ENCODE measurements around the gene SERP1.

Gene SERP1

DNA sequence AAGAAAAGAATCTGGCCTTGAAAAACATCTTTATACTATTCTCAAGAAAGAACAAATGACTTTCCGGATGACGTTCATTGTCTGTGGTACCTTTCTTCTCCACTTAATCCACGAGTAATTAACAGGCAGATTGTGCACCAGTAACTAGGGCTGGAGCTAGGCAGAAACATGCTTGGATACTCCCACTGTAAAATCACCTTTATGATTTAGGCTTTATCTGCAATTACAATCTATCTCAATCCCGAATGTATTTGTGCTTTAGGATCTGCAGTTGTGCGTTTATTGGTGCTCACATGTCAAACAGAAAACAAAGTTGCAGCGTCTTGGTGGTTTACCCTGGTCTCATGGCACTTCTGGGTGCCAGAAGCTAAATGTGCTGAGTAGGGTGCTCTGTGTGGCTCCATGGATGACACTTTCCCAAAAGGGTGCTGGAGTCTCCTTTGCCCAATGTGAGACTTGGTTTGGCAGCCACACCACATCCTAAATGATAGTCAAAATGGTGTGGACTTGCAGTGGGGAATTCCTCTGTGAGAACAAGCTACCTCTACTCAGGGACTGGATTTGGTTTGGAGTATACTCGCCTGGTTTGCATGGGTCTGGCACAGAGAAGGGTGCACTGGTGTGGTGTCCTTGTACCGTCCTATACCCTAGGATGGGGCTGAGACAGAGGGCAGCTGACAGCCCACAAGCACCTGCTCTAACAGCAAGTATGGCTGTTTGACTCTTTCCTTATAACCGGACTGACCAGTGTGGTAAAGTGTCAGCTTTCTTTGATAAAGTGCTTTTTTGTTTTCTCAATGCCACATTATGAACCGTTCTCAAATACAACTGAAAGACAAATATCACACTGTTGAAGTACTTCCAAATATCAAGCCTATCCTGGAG is 7.7 kb downstream of the SERP1 start:
- H3K27ac ChIP-seq: peak overlapping the region; percentile 89
- TF ChIP-seq, protein P1, sequence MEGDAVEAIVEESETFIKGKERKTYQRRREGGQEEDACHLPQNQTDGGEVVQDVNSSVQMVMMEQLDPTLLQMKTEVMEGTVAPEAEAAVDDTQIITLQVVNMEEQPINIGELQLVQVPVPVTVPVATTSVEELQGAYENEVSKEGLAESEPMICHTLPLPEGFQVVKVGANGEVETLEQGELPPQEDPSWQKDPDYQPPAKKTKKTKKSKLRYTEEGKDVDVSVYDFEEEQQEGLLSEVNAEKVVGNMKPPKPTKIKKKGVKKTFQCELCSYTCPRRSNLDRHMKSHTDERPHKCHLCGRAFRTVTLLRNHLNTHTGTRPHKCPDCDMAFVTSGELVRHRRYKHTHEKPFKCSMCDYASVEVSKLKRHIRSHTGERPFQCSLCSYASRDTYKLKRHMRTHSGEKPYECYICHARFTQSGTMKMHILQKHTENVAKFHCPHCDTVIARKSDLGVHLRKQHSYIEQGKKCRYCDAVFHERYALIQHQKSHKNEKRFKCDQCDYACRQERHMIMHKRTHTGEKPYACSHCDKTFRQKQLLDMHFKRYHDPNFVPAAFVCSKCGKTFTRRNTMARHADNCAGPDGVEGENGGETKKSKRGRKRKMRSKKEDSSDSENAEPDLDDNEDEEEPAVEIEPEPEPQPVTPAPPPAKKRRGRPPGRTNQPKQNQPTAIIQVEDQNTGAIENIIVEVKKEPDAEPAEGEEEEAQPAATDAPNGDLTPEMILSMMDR (conservative IDR thresholded peaks at IDR 0.05): no peak

DNA sequence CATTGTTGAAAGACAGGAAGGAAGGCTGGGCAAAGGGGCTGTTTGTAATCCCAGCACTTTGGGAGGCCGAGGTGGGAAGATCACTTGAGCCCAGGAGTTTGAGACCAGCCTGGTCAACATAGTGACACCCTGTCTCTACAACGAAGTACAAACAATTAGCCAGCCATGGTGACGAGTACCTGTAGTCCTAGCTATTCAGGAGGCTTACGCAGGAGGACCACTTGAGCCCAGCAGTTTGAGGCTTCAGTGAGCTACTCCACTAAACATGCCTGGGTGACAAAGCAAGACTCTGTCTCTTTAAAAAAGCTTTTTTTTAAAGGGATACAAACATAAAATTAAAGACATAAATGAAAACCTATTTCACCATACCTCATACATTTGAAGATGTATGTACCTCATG is 11.1 kb downstream of the SERP1 start:
- no peak for TF ChIP-seq ZFX (IDR thresholded peaks at IDR 0.05)
- TF ChIP-seq, protein P1 (conservative IDR thresholded peaks at IDR 0.05): no peak
- peak overlapping the region; percentile 57 for H3K27ac ChIP-seq

DNA sequence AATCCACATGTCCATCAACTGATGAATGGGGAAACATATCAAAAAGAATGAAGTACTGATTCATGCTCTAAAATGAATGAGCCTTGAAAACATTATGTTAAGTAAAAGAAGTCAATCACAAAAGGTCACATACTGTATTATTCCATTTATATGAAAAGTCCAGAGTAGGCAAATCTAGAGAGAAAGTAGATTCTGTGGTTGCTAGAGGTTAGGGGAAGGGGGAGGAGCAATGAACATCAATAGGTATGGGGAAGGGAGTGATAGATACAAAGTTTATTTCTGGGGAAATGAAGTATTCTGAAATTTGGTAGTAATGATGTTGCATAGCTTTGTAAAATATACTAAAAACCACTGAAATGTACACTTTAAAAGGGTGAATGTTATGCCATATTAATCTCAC is 14.5 kb downstream of the SERP1 start:
- no peak overlapping the region for H3K27ac ChIP-seq
- TF ChIP-seq, protein P1 (conservative IDR thresholded peaks at IDR 0.05): no peak
- TF ChIP-seq ZFX (IDR thresholded peaks at IDR 0.05): no peak

DNA sequence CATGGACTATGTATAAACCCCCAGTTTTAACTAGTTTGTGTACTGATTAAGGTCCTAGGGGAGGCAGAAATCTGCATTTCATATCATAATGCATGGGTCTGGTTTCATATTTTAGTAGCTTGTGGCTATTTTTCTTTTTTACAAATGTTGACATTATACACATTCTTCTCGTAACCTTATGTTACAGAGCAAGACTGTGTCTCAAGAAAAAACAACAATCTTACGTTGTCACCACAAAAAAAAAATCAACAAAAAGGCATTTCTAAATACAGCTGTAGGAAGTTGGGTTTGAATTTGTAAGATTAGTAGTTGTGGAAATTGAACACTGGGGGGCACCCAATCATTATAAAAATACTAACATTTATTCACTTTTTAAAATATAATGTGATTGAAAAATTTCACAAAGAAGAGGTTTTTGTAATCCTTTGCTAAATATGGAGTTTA is 17.9 kb downstream of the SERP1 start:
- H3K27ac ChIP-seq: no peak overlapping the region
- TF ChIP-seq, protein P1 (conservative IDR thresholded peaks at IDR 0.05): peak; percentile 72
- no peak for TF ChIP-seq ZFX (IDR thresholded peaks at IDR 0.05)

DNA sequence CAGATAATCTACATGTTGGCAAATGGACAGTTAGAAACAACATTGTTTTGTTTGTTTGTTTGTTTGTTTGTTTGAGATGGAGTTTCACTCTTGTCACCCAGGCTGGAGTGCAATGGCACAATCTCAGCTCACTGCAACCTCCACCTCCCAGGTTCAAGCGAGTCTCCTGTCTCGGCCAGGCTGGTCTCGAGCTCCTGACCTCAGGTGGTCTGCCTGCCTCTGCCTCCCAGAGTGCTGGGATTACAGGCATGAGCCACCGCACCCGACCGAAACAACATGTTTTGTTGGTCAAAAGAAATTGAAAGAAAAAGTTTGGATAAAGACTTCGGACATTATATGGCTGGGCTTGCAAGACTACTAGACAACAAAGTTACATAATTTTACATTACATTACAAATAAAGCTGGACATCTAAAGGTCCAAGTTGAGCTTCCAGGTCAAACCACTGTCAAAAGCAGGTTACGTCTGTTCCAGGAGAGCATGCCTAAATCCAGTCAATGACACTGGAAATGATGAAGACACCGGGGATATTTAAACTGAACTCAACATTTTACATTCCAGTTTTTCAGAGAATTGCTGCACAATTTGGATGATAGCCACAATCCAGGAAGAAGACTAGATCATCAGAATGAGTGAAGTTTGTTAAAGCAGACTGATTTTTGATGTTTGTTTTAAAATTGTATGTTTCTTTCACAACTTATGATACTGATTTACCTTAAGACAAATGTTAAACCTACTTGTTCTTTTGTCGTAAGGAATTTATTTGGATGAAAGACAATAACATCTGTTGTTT is 18.6 kb downstream of the SERP1 start:
- no peak for TF ChIP-seq ZFX (IDR thresholded peaks at IDR 0.05)
- TF ChIP-seq, protein P1 (conservative IDR thresholded peaks at IDR 0.05): no peak
- H3K27ac ChIP-seq: no peak overlapping the region

DNA sequence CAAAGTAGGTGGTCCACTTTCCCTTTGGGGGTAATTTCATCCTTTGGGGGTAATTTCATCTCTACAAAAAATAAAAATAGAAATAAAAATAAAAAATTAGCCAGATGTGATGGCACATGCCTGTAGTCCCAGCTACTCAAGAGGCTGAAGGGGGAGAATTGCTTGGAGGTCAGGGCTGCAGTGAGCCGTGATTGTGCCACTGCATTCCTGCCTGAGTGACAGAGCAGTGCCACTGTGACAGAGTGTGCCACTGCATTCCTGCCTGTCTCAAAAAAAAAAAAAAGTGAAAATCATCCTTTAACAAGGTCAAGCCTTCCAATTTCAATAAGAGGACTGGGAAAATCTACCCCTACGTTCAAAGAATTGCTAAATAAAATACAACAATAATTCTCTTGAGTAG is 22.8 kb downstream of the SERP1 start:
- no peak overlapping the region for H3K27ac ChIP-seq

More for the DNA sequence above, 22.8 kb downstream of the SERP1 start:
- TF ChIP-seq, protein P1 (conservative IDR thresholded peaks at IDR 0.05): no peak
- no peak for TF ChIP-seq ZFX (IDR thresholded peaks at IDR 0.05)
